ENCODE measurements around the gene COL5A1. TPM values are rescaled to one million over a fixed set of nuclear protein-coding genes. Genes with fewer than 3 reads are reported as not detected.
"Not testable (repeated sequence)": the region's sequence is repeated elsewhere in the genome, so short reads cannot be mapped to it uniquely, and the experiment has no call there.

COL5A1 gene
- total RNA-seq, 2 donors from 2014 or later, result 127 to 129 TPM

DNA sequence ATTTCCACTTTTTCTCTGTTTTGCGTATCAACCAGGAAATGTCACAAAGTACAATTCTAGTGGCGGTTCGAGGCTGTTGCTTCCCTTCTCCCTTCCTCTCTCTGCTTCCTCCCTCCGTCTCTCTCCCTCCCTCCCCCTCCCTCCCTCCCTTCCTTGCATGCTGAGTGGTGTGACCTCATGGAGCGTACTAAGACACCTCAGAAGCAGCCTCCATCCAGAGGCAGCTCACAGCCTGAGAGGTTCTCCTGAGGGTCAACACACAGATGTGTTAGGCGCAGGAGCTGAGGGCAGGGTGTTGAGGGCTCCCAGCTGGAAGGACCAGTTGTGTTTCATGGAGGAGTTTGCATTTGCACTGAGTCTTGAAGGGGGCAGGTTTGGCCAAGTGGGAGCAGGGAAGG is 57.7 kb downstream of the COL5A1 start:
- Histone ChIP-seq H3K27me3 (replicated peaks; ENCODE audit: insufficient read depth) (no peaks in the 10 kb centered on the region), H3K27ac (no peak overlapping the region), H3K4me3 (no peak overlapping the region), H3K4me1 (ENCODE audit: control insufficient read depth in 1 of 2, low read depth in 2 of 2) (peaks cover 0 to 19% of the 10 kb centered on the region in 2 donors), H3K36me3 (peaks cover 15% of the 10 kb centered on the region), H3K9me3 (no peaks in the 10 kb centered on the region)
- no peak for DNase-seq (ENCODE audit: low spot score)
- no peak for ATAC-seq (ENCODE audit: insufficient number of reproducible peaks, low FRiP score, low read depth)
- TF ChIP-seq, protein P1, sequence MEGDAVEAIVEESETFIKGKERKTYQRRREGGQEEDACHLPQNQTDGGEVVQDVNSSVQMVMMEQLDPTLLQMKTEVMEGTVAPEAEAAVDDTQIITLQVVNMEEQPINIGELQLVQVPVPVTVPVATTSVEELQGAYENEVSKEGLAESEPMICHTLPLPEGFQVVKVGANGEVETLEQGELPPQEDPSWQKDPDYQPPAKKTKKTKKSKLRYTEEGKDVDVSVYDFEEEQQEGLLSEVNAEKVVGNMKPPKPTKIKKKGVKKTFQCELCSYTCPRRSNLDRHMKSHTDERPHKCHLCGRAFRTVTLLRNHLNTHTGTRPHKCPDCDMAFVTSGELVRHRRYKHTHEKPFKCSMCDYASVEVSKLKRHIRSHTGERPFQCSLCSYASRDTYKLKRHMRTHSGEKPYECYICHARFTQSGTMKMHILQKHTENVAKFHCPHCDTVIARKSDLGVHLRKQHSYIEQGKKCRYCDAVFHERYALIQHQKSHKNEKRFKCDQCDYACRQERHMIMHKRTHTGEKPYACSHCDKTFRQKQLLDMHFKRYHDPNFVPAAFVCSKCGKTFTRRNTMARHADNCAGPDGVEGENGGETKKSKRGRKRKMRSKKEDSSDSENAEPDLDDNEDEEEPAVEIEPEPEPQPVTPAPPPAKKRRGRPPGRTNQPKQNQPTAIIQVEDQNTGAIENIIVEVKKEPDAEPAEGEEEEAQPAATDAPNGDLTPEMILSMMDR (IDR thresholded peaks at IDR 0.05), result no peak

- no peak overlapping the region for H3K27ac ChIP-seq
- no peak for DNase-seq (ENCODE audit: low spot score)
- no peaks in the 10 kb centered on the region for H3K27me3 ChIP-seq (replicated peaks; ENCODE audit: insufficient read depth)
- H3K36me3 ChIP-seq, result peaks cover 15% of the 10 kb centered on the region
- TF ChIP-seq, protein P1 (IDR thresholded peaks at IDR 0.05), result no peak
- no peak overlapping the region for H3K4me3 ChIP-seq
- H3K4me1 ChIP-seq (ENCODE audit: control insufficient read depth in 1 of 2, low read depth in 2 of 2), result peaks cover 0 to 26% of the 10 kb centered on the region in 2 donors
- ATAC-seq (ENCODE audit: insufficient number of reproducible peaks, low FRiP score, low read depth), result no peak
- no peaks in the 10 kb centered on the region for H3K9me3 ChIP-seq
These were observed 59.2 kb downstream of the COL5A1 start for GRCh38 chr9:134700636-134701350.

- H3K27ac ChIP-seq, result no peak overlapping the region
- peaks cover 6 to 36% of the 10 kb centered on the region in 2 donors for H3K4me1 ChIP-seq (ENCODE audit: control insufficient read depth in 1 of 2, low read depth in 2 of 2)
- no peaks in the 10 kb centered on the region for H3K9me3 ChIP-seq
- H3K4me3 ChIP-seq, result no peak overlapping the region
- no peaks in the 10 kb centered on the region for H3K27me3 ChIP-seq (replicated peaks; ENCODE audit: insufficient read depth)
- ATAC-seq (ENCODE audit: insufficient number of reproducible peaks, low FRiP score, low read depth) (no peak), DNase-seq (ENCODE audit: low spot score) (no peak)
- peaks cover 15% of the 10 kb centered on the region for H3K36me3 ChIP-seq
- TF ChIP-seq, protein P1 (IDR thresholded peaks at IDR 0.05), result no peak
These were observed 60.1 kb downstream of the COL5A1 start for GRCh38 chr9:134701581-134702259.

DNA sequence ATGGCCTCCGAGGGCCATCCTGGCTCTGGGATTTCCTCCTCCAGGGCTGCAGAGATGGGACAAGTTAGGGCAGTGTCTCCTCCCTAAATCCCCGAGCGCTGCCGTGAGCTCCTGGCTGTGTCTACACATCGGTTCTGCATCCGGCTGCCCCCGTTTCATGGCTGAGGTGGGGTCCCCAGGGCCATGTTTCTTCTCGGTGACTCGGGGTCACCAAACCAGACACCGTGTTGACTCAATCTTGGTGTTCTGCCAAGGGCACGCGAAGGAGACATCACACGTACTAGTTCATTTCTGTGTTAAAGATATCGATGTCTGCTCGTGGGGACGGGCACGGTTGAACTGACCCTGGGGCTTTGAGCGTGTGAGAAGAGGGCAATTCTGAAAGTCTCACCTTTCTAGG is 60.7 kb downstream of the COL5A1 start:
- Histone ChIP-seq H3K27ac (no peak overlapping the region), H3K4me1 (ENCODE audit: control insufficient read depth in 1 of 2, low read depth in 2 of 2) (peaks cover 10 to 41% of the 10 kb centered on the region in 2 donors), H3K9me3 (no peaks in the 10 kb centered on the region), H3K27me3 (replicated peaks; ENCODE audit: insufficient read depth) (no peaks in the 10 kb centered on the region), H3K4me3 (no peak overlapping the region), H3K36me3 (peaks cover 15% of the 10 kb centered on the region)
- no peak for ATAC-seq (ENCODE audit: insufficient number of reproducible peaks, low FRiP score, low read depth)
- TF ChIP-seq, protein P1 (IDR thresholded peaks at IDR 0.05), result no peak
- no peak for DNase-seq (ENCODE audit: low spot score)

DNA sequence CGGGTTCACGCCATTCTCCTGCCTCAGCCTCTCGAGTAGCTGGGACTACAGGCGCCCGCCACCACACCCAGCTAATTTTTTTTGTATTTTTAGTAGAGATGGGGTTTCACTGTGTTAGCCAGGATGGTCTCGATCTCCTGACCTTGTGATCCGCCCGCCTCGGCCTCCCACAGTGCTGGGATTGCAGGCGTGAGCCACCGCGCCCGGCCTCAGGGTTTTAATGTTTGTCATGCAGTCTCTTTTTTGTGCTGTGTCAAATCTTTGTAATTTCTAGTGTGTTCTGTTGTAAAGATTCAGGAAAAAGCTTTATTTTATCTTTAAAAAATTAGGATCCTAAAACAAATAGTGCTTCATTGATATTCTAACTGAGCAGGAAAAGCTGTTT is 62.1 kb downstream of the COL5A1 start:
- not testable (repeated sequence) for DNase-seq (ENCODE audit: low spot score); ATAC-seq (ENCODE audit: insufficient number of reproducible peaks, low FRiP score, low read depth); H3K27me3 ChIP-seq (replicated peaks; ENCODE audit: insufficient read depth); H3K9me3 ChIP-seq; H3K27ac ChIP-seq; H3K4me3 ChIP-seq
- H3K36me3 ChIP-seq, result peaks cover 15% of the 10 kb centered on the region
- peaks cover 24 to 48% of the 10 kb centered on the region in 2 donors for H3K4me1 ChIP-seq (ENCODE audit: control insufficient read depth in 1 of 2, low read depth in 2 of 2)
